ENCODE results near the gene LRRC32.
"Not testable (repeated sequence)": the region's sequence is repeated elsewhere in the genome, so short reads cannot be mapped to it uniquely, and the experiment has no call there.

Gene LRRC32

GRCh38 chr11:76608228-76608627 lies 62.3 kb downstream of the LRRC32 start:
- H3K27ac ChIP-seq, H3K4me3 ChIP-seq: not testable (repeated sequence)
